H9 (cell line): ENCODE measurements around the gene MCRIP2. TPM values are rescaled to one million over a fixed set of nuclear protein-coding genes. Genes with fewer than 3 reads are reported as not detected.
A peak's percentile ranks its signal among the peaks of the same experiment; 100 is the strongest.

Experiments used
- DNase-seq: peaks from one replicate; pipeline ENCODE4 v3.0.0-alpha.2; 2017
- H2AFZ ChIP-seq: one replicate; pipeline ENCODE4 v1.6.1; 2013; ENCODE audit warnings: mild to moderate bottlenecking, low read length, control low read depth, moderate library complexity
- H2AK5ac ChIP-seq: 2 replicates; pipeline ENCODE4 v1.6.1; 2013; ENCODE audit warnings: low read length, control low read depth, mixed read lengths; ENCODE audit not compliant: insufficient read length
- H2BK120ac ChIP-seq: one replicate; pipeline ENCODE4 v1.6.1; 2013; ENCODE audit warnings: low read depth, mild to moderate bottlenecking, low read length, control low read depth, inconsistent platforms; ENCODE audit not compliant: poor library complexity, severe bottlenecking
- H2BK12ac ChIP-seq: 2 replicates; pipeline ENCODE4 v1.6.1; 2013; ENCODE audit warnings: low read length, control low read depth, mixed read lengths, low read depth; ENCODE audit not compliant: insufficient read length
- H2BK15ac ChIP-seq: 2 replicates; pipeline ENCODE4 v1.6.1; 2013; ENCODE audit warnings: low read depth, low read length, control low read depth
- H2BK20ac ChIP-seq: one replicate; pipeline ENCODE4 v1.6.1; 2013; ENCODE audit warnings: low read depth, mild to moderate bottlenecking, low read length, control low read depth, inconsistent platforms; ENCODE audit not compliant: poor library complexity, severe bottlenecking
- H2BK5ac ChIP-seq: 2 replicates; pipeline ENCODE4 v1.6.1; 2013; ENCODE audit warnings: low read length, control low read depth, mixed read lengths; ENCODE audit not compliant: insufficient read length
- H3K14ac ChIP-seq: 2 replicates; pipeline ENCODE4 v1.6.1; 2013; ENCODE audit warnings: low read length, control low read depth; ENCODE audit not compliant: insufficient read depth
- H3K18ac ChIP-seq: 2 replicates; pipeline ENCODE4 v1.6.1; 2013; ENCODE audit warnings: low read depth, mild to moderate bottlenecking, mixed read lengths, low read length, control low read depth; ENCODE audit not compliant: insufficient read length
- H3K23ac ChIP-seq: 2 replicates; pipeline ENCODE4 v1.6.1; 2013; ENCODE audit warnings: low read length, control low read depth, mixed read lengths, low read depth; ENCODE audit not compliant: insufficient read length
- H3K23me2 ChIP-seq: 2 replicates; pipeline ENCODE4 v1.6.1; 2013; ENCODE audit warnings: low read depth, mild to moderate bottlenecking, mixed read lengths, low read length, control low read depth; ENCODE audit not compliant: insufficient read length, poor library complexity, severe bottlenecking
- H3K27ac ChIP-seq: 2 replicates; pipeline ENCODE4 v1.5.1; 2013; ENCODE audit warnings: low read length, control low read depth, mixed read lengths, low read depth; ENCODE audit not compliant: insufficient read length
- H3K27me3 ChIP-seq: 2 replicates; pipeline ENCODE4 v1.6.1; 2013; ENCODE audit warnings: low read length, control low read depth, inconsistent platforms; ENCODE audit not compliant: insufficient read depth
- H3K4ac ChIP-seq: 2 replicates; pipeline ENCODE4 v1.6.1; 2013; ENCODE audit warnings: low read depth, mild to moderate bottlenecking, control low read depth, inconsistent platforms, low read length, moderate library complexity
- H3K4me1 ChIP-seq: 2 replicates; pipeline ENCODE4 v1.6.1; 2013; ENCODE audit warnings: low read length, control low read depth, inconsistent platforms; ENCODE audit not compliant: insufficient read depth
- H3K4me2 ChIP-seq: 2 replicates; pipeline ENCODE4 v1.6.1; 2013; ENCODE audit warnings: low read length, control low read depth, mixed read lengths; ENCODE audit not compliant: insufficient read length, insufficient read depth
- H3K56ac ChIP-seq: 2 replicates; pipeline ENCODE4 v1.6.1; 2013; ENCODE audit warnings: low read depth, mild to moderate bottlenecking, mixed read lengths, low read length, control low read depth; ENCODE audit not compliant: insufficient read length
- H3K79me1 ChIP-seq: 2 replicates; pipeline ENCODE4 v1.6.1; 2013; ENCODE audit warnings: low read depth, mild to moderate bottlenecking, moderate library complexity, low read length, control low read depth, inconsistent platforms; ENCODE audit not compliant: insufficient read depth, poor library complexity, severe bottlenecking
- H3K79me2 ChIP-seq: 2 replicates; pipeline ENCODE4 v1.6.1; 2013; ENCODE audit warnings: low read length, control low read depth, inconsistent platforms; ENCODE audit not compliant: insufficient read depth
- H3K9ac ChIP-seq: 2 replicates; pipeline ENCODE4 v1.6.1; 2013; ENCODE audit warnings: low read length, control low read depth, mixed read lengths; ENCODE audit not compliant: insufficient read length; ENCODE audit errors: extremely low read depth
- H3K9me3 ChIP-seq: one replicate; pipeline ENCODE4 v1.6.1; 2013; ENCODE audit warnings: low read depth, low read length, inconsistent platforms; ENCODE audit not compliant: control insufficient read depth
- H3T11ph ChIP-seq: one replicate; pipeline ENCODE4 v1.6.1; 2013; ENCODE audit warnings: mild to moderate bottlenecking, low read length, control low read depth, inconsistent platforms
- H4K20me1 ChIP-seq: one replicate; pipeline ENCODE4 v1.6.1; 2013; ENCODE audit not compliant: control insufficient read depth, insufficient read length, insufficient read depth
- H4K5ac ChIP-seq: 2 replicates; pipeline ENCODE4 v1.6.1; 2013; ENCODE audit warnings: low read depth, mild to moderate bottlenecking, mixed read lengths, low read length, control low read depth; ENCODE audit not compliant: insufficient read length
- H4K8ac ChIP-seq: replicated peaks from 2 replicates; pipeline ENCODE4 v1.6.1; 2013; ENCODE audit warnings: low read length, control low read depth, mixed read lengths, low read depth; ENCODE audit not compliant: insufficient read length
- H4K91ac ChIP-seq: 2 replicates; pipeline ENCODE4 v1.6.1; 2013; ENCODE audit warnings: low read depth, mild to moderate bottlenecking, moderate library complexity, mixed read lengths, low read length, control low read depth; ENCODE audit not compliant: insufficient read length
- H3K27ac Mint-ChIP-seq, 3 experiments: 2 replicates in 2 of 3; 3 replicates in 1 of 3; pipeline ENCODE4 v1.8.0; 2020 to 2021; ENCODE audit warnings: mixed read lengths in 3 of 3, mild to moderate bottlenecking in 1 of 3, moderate library complexity in 1 of 3
- H3K27me3 Mint-ChIP-seq: 2 replicates; pipeline ENCODE4 v1.8.0; 2021; ENCODE audit warnings: low read depth, mild to moderate bottlenecking, moderate library complexity, mixed read lengths
- H3K36me3 Mint-ChIP-seq, 3 experiments: 2 replicates in 2 of 3; 3 replicates in 1 of 3; pipeline ENCODE4 v1.8.0; 2020 to 2021; ENCODE audit warnings: low read depth in 3 of 3, mixed read lengths in 3 of 3; ENCODE audit not compliant: insufficient read depth in 1 of 3
- H3K4me1 Mint-ChIP-seq, 2 experiments: 2 replicates each; pipeline ENCODE4 v1.8.0; 2020; ENCODE audit warnings: mixed read lengths in 2 of 2
- H3K4me3 Mint-ChIP-seq, 2 experiments: 2 replicates in 1 of 2; 3 replicates in 1 of 2; pipeline ENCODE4 v1.8.0; 2020 to 2021; ENCODE audit warnings: mild to moderate bottlenecking in 2 of 2, mixed read lengths in 2 of 2, moderate library complexity in 1 of 2
- H3K9me3 Mint-ChIP-seq, 2 experiments: 2 replicates in 1 of 2; 3 replicates in 1 of 2; pipeline ENCODE4 v1.8.0; 2020; ENCODE audit warnings: mild to moderate bottlenecking in 2 of 2, mixed read lengths in 2 of 2, moderate library complexity in 1 of 2
- CTCF ChIP-seq: fragments of 200-600 bp; sonication (generic); conservative IDR thresholded peaks from 3 replicates; pipeline ENCODE4 v1.8.0; 2021; ENCODE audit warnings: antibody characterized with exemption, mild to moderate bottlenecking
- WGBS: extraction: QIAGEN DNeasy Blood & Tissue Kit; methylation state at CpG from one replicate; pipeline ENCODE4 v1.1.7; 2013; ENCODE audit warnings: missing lambda C conversion rate, low lambda C conversion rate, mixed read lengths; ENCODE audit not compliant: insufficient read length; ENCODE audit errors: extremely low coverage; 5-methylcytosine and 5-hydroxymethylcytosine counted together
- total RNA-seq: library from RNA; stranded (reverse); gene quantifications from 2 replicates; pipeline ENCODE4 v1.2.1, GENCODE V29; 2021

Gene MCRIP2
- total RNA-seq, 1 experiment from 2014 or later: 52.5 TPM

DNA sequence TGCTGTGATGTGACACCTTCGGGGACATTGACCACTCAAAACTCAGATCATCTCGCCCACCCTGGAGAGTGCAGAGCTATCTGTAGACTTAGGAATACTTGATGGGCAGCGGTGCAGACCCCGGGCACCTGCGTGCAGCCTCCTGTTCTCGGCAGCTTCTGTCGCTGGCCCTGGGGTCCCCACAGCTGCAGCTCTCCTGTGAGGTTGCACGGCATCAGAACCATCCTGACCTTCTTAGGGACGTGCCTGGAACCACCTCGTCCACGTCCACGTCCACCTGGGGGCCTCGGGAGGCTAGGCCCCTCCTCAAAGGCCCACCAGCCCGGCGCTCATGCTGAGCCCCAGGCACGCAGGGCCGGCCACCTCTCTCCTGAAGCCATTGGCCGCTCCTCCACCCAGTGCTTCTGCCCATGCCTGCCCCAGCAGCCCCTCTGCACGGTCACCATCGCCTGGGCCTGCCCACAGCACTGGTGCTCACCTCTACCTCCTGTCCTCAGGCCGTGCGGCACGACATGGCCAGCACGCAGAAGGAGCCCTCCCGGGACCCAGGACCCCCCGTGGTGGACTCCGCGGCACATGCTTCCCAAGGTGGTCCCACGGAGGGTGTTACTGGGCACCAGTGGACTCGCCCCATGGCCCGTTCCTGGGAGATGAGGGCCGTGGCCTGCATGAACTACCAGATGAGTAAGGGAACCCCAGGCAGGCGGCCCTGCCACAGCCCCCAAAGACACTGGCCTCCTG lies 13.1 kb upstream of the MCRIP2 start:
- H4K5ac ChIP-seq: no peak overlapping the region
- H3K27me3 ChIP-seq: no peaks in the 10 kb centered on the region
- H4K8ac ChIP-seq: no peak overlapping the region
- H3K4me2 ChIP-seq: no peak overlapping the region
- Mint-ChIP-seq H3K4me1 (peaks cover 6 to 39% of the 10 kb centered on the region in 2 experiments; a peak in 3 of 4 replicates), H3K4me3 (no peak overlapping the region), H3K27me3 (no peaks in the 10 kb centered on the region), H3K27ac (peak overlapping the region in 1 of 3 experiments; percentile 57; a peak in 1 of 7 replicates), H3K36me3 (peaks cover 0 to 10% (median 0%) of the 10 kb centered on the region in 3 experiments; a peak in 3 of 7 replicates), H3K9me3 (no peaks in the 10 kb centered on the region)
- no peak for TF ChIP-seq CTCF
- H3K27ac ChIP-seq: no peak overlapping the region
- no peaks in the 10 kb centered on the region; the same call in 1 of the 2 replicates for H3K4me1 ChIP-seq
- H3K56ac ChIP-seq: no peak overlapping the region
- no peak overlapping the region for H3K4ac ChIP-seq
- H3K9ac ChIP-seq: no peak overlapping the region
- no peak overlapping the region for H2BK15ac ChIP-seq
- H2BK120ac ChIP-seq: no peak overlapping the region
- H2BK12ac ChIP-seq: no peak overlapping the region
- no peak overlapping the region for H3K18ac ChIP-seq
- peak; percentile 29 for DNase-seq
- no peak overlapping the region for H2AFZ ChIP-seq
- H3K23me2 ChIP-seq: peaks cover 8% of the 10 kb centered on the region
- H3K79me1 ChIP-seq: no peaks in the 10 kb centered on the region
- no peak overlapping the region for H4K91ac ChIP-seq
- no peak overlapping the region for H3K14ac ChIP-seq
- H3T11ph ChIP-seq: no peak overlapping the region
- no CpG with 5 or more reads among the region's 33 CpGs for WGBS
- H3K79me2 ChIP-seq: no peaks in the 10 kb centered on the region
- no peak overlapping the region for H3K23ac ChIP-seq
- H2BK5ac ChIP-seq: no peak overlapping the region
- no peaks in the 10 kb centered on the region for H4K20me1 ChIP-seq
- no peak overlapping the region for H2BK20ac ChIP-seq
- H2AK5ac ChIP-seq: no peak overlapping the region
- H3K9me3 ChIP-seq: no peaks in the 10 kb centered on the region
